ENCODE data around the gene OR2AE1.

DNA sequence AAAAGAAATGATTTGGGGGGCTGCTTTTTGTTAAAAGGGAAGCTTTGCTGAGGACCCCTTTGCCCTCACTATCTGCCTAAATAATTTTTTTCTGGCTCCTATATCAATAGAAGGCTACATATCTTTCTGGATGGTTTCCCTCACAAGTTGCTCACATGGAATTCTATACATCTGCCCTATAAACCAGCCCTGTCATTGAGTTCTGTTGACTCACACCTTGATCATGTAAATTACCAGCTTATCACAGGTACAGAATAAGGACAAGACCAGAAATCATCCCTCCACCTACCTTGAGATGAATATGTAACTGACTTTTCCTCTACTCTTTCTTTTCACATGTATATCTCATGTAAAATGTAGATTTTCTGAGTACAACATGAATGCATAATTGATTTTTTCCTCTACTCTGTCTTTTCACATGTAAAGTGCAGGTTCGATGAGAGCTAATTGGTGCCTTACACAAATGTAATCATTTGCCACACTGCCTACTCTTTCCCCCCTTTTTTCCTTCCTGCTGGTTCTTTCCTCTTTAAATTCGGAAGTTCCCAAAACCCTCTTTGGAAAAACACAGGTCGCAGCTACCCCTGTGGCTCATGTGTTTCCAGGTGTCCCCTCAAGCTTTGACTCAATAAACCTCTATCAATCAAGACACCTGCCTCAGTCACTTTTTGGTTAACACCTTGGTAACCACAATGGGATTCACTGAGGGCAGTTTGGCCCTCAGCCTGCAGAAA lies 36.5 kb downstream of the OR2AE1 start:
- TF ChIP-seq, protein P1, sequence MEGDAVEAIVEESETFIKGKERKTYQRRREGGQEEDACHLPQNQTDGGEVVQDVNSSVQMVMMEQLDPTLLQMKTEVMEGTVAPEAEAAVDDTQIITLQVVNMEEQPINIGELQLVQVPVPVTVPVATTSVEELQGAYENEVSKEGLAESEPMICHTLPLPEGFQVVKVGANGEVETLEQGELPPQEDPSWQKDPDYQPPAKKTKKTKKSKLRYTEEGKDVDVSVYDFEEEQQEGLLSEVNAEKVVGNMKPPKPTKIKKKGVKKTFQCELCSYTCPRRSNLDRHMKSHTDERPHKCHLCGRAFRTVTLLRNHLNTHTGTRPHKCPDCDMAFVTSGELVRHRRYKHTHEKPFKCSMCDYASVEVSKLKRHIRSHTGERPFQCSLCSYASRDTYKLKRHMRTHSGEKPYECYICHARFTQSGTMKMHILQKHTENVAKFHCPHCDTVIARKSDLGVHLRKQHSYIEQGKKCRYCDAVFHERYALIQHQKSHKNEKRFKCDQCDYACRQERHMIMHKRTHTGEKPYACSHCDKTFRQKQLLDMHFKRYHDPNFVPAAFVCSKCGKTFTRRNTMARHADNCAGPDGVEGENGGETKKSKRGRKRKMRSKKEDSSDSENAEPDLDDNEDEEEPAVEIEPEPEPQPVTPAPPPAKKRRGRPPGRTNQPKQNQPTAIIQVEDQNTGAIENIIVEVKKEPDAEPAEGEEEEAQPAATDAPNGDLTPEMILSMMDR (IDR thresholded peaks at IDR 0.05; ENCODE audit: insufficient read depth, low read length, poor library complexity, severe bottlenecking) = no peak
- TF ChIP-seq EZH2phosphoT487 (conservative IDR thresholded peaks at IDR 0.05; ENCODE audit: low read length) = no peak
